MCF 10A (cell line): Measurements from ENCODE around the gene EGFL7. TPM values are rescaled to one million over a fixed set of nuclear protein-coding genes. Genes with fewer than 3 reads are reported as not detected.
"Not testable (repeated sequence)": the region's sequence is repeated elsewhere in the genome, so short reads cannot be mapped to it uniquely, and the experiment has no call there.

ENCODE experiments used
- BruUV-seq: library from RNA; stranded (reverse); fragments of 400-500 nt; replicated peaks from 2 replicates; lab custom pipeline; 2021; lab: Mats Ljungman, UMichigan
- CTCF ChIA-PET: fragments of 300-600 bp; sonication (Branson Sonifier 250); formaldehyde crosslinking; extraction: SDS; loops from one replicate; lab custom pipeline; 2021; ENCODE audit warnings: antibody characterized with exemption, inconsistent platforms; lab: Yijun Ruan, JAX
- POLR2A ChIA-PET: fragments of 300-600, 350-650 bp; sonication (Branson Sonifier 250); formaldehyde crosslinking; extraction: SDS; loops from one replicate; lab custom pipeline; 2020; ENCODE audit warnings: antibody characterized with exemption, inconsistent platforms; lab: Yijun Ruan, JAX
- DNase-seq: peaks from one replicate; pipeline ENCODE4 v3.0.0-alpha.2; 2018; ENCODE audit not compliant: unreplicated experiment
- H3K27ac Mint-ChIP-seq: one replicate; pipeline ENCODE4 v1.8.0; 2022; ENCODE audit warnings: mild to moderate bottlenecking, low read depth, mixed read lengths; ENCODE audit not compliant: unreplicated experiment
- H3K27me3 Mint-ChIP-seq: one replicate; pipeline ENCODE4 v1.8.0; 2022; ENCODE audit warnings: mixed read lengths; ENCODE audit not compliant: insufficient read depth, unreplicated experiment
- H3K36me3 Mint-ChIP-seq: one replicate; pipeline ENCODE4 v1.8.0; 2022; ENCODE audit warnings: mild to moderate bottlenecking, moderate library complexity, mixed read lengths; ENCODE audit not compliant: insufficient read depth, unreplicated experiment
- H3K4me1 Mint-ChIP-seq: one replicate; pipeline ENCODE4 v1.8.0; 2022; ENCODE audit warnings: mixed read lengths; ENCODE audit not compliant: insufficient read depth, unreplicated experiment
- H3K4me3 Mint-ChIP-seq: one replicate; pipeline ENCODE4 v1.8.0; 2022; ENCODE audit warnings: mild to moderate bottlenecking, moderate library complexity, mixed read lengths; ENCODE audit not compliant: unreplicated experiment
- H3K9me3 Mint-ChIP-seq: one replicate; pipeline ENCODE4 v1.8.0; 2022; ENCODE audit warnings: mixed read lengths; ENCODE audit not compliant: unreplicated experiment
- intact Hi-C: fragments of 100-400 bp; cut with micrococcal nuclease; formaldehyde crosslinking; loops from 2 replicates; pipeline ENCODE4 v1.14.1; 2022
- total RNA-seq: library from RNA; stranded (reverse); gene quantifications from 2 replicates; pipeline ENCODE4 v1.2.3, GENCODE V29; 2022
- TF ChIP-seq, protein P1 (sequence below): fragments of 200-600 bp; IDR thresholded peaks from one replicate; pipeline ENCODE4 v1.8.0; 2022; ENCODE audit warnings: antibody characterized with exemption, mild to moderate bottlenecking; ENCODE audit not compliant: unreplicated experiment

EGFL7 gene
- total RNA-seq, 1 experiment from 2014 or later: 3.9 TPM

DNA sequence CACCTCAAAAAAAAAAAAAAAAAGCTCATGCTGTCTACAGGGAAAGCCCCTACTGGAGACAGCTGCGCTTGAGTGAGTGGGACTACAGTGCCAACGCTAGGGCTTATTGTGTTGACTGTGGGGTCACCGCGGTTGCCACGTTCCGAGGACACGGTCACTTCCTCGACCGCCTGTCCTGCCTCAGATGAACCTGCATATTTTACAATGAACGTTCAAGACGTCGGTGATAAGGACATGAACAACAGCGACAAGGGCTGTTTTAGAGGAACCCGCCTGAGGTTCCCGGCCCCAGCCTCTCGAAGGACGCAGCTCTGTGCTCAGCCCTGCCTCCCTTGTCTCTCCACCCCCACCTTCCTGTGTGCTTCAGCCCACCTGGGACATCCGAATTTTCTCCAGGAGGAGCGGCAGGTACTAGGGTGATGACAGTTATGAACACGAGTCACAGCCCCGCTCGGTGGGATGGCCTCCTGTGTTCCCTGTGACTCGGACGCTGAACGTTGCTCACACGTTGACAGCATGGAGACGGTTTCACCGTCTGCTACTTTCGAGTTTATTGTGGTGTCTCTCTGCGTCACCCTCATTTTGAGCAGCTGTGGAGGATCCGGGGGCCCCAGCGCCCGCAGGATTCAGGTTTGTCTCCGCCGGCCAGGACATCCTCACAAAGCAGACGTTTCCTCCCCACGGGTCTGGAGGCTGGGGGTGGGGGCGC is 38.4 kb downstream of the EGFL7 start:
- Mint-ChIP-seq H3K4me3 (no peak overlapping the region), H3K4me1 (peaks cover 11% of the 10 kb centered on the region), H3K27ac (no peak overlapping the region), H3K36me3 (no peaks in the 10 kb centered on the region), H3K9me3 (no peaks in the 10 kb centered on the region), H3K27me3 (no peaks in the 10 kb centered on the region)
- POLR2A ChIA-PET: no interaction called here
- DNase-seq: no peak
- CTCF ChIA-PET: interaction anchor here (0.6 to 0.7 kb wide), 2 partner anchors 20 to 335 kb away, joined by 3 to 4 read pairs; no protein-coding TSS in a partner anchor
- TF ChIP-seq, protein P1, sequence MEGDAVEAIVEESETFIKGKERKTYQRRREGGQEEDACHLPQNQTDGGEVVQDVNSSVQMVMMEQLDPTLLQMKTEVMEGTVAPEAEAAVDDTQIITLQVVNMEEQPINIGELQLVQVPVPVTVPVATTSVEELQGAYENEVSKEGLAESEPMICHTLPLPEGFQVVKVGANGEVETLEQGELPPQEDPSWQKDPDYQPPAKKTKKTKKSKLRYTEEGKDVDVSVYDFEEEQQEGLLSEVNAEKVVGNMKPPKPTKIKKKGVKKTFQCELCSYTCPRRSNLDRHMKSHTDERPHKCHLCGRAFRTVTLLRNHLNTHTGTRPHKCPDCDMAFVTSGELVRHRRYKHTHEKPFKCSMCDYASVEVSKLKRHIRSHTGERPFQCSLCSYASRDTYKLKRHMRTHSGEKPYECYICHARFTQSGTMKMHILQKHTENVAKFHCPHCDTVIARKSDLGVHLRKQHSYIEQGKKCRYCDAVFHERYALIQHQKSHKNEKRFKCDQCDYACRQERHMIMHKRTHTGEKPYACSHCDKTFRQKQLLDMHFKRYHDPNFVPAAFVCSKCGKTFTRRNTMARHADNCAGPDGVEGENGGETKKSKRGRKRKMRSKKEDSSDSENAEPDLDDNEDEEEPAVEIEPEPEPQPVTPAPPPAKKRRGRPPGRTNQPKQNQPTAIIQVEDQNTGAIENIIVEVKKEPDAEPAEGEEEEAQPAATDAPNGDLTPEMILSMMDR: no peak
- intact Hi-C loops: no loop called here
- no TSS peak for BruUV-seq

DNA sequence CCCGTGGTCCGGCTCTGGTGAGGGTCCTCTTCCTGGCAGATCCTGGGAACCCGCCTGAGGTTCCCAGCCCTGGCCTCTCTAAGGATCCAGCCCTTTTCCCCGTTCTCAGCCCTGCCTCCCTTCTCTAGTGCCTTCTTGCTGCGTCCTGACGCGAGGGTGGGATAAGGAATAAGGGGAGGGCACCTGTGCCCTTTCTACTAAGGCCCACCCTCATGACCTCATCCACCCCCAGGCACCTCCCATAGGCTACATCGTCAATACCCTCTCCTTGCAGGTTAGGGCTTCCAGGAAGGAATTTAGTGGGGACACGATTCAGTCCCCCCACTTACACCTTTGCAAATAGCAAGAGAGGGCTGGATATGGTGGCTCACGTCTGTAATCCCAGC is 38.9 kb downstream of the EGFL7 start:
- Mint-ChIP-seq H3K4me3 (no peak overlapping the region), H3K4me1 (peaks cover 11% of the 10 kb centered on the region), H3K9me3 (no peaks in the 10 kb centered on the region), H3K27me3 (no peaks in the 10 kb centered on the region), H3K27ac (no peak overlapping the region), H3K36me3 (no peaks in the 10 kb centered on the region)
- TF ChIP-seq, protein P1: no peak
- POLR2A ChIA-PET: no interaction called here
- intact Hi-C loops: no loop called here
- no peak for DNase-seq
- CTCF ChIA-PET: no interaction called here
- no TSS peak for BruUV-seq

DNA sequence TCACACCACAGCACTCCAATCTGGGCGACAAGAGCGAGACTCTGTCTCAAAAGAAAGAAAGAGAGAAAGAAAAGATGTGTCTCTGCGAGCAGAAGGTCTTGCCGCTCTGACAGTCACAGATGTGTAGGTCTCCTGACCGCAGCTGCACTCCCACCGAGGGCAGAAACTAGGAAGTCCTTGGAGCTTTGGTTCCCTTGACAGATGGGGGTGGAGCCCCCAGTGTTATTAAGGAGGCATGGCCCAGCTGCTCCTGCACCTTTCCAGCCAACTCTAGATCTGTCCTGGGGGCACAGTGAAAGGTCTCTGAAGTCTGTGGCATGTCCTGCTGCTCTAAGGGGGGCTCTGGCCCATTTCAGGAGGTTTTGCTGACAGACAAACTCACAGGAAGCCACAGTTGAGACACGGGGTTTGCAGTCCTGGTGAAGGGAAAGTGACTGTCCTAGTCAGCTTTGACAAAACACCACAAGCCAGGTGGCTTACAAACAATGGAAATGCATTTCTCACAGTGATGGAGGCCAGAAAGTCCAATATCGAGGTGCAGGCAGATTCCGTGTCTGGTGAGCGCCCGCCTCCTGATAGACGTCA is 40.7 kb downstream of the EGFL7 start:
- intact Hi-C loops: no loop called here
- peaks cover 5% of the 10 kb centered on the region for H3K4me1 Mint-ChIP-seq
- no peaks in the 10 kb centered on the region for H3K36me3 Mint-ChIP-seq
- no peak overlapping the region for H3K4me3 Mint-ChIP-seq
- BruUV-seq: no TSS peak
- DNase-seq: no peak
- TF ChIP-seq, protein P1: no peak
- ChIA-PET CTCF (interaction anchor here (0.6 kb wide), 1 partner anchor 531 kb away, joined by 4 read pairs; no protein-coding TSS in a partner anchor), POLR2A (interaction anchor here (0.7 to 1.2 kb wide), 3 partner anchors 9 to 23 kb away, joined by 3 read pairs; no protein-coding TSS in a partner anchor)
- no peaks in the 10 kb centered on the region for H3K27me3 Mint-ChIP-seq
- H3K27ac Mint-ChIP-seq: no peak overlapping the region
- no peaks in the 10 kb centered on the region for H3K9me3 Mint-ChIP-seq

DNA sequence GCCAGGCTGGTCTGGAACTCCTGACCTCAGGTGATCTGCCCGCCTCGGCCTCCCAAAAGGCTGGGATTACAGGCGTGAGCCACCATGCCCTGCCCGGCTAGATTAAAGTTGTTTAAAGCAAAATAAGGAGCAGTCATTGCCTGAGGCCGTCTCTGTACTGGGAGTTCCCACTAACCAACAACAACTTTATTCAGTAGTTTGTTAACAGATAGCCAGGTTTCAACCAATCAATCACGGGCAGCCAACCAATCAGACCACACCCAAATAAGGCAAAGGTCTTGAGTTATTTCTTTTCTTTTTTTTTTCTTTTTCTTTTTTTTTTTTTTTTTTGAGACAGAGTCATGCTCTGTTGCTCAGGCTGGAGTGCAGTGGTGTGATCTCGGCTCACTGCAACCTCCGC is 42.0 kb downstream of the EGFL7 start:
- POLR2A ChIA-PET: interaction anchor here (1.2 kb wide), 1 partner anchor 22 kb away, joined by 3 read pairs; no protein-coding TSS in a partner anchor

More for the DNA sequence above, 42.0 kb downstream of the EGFL7 start:
- H3K27ac Mint-ChIP-seq, DNase-seq, H3K4me3 Mint-ChIP-seq, CTCF ChIA-PET, H3K36me3 Mint-ChIP-seq, H3K4me1 Mint-ChIP-seq, H3K27me3 Mint-ChIP-seq, BruUV-seq, intact Hi-C loops, H3K9me3 Mint-ChIP-seq: not testable (repeated sequence)
